RWPE1 (cell line): ENCODE results near the gene HLA-B.
"Not testable (repeated sequence)": the region's sequence is repeated elsewhere in the genome, so short reads cannot be mapped to it uniquely, and the experiment has no call there.

Experiments used
- CTCF ChIA-PET: fragments of 350-600 bp; sonication (Branson Sonifier 250); formaldehyde crosslinking; extraction: SDS; loops from one replicate; lab custom pipeline; 2021; lab: Yijun Ruan, JAX
- POLR2A ChIA-PET: fragments of 400-600 bp; formaldehyde crosslinking; extraction: SDS; loops from one replicate; lab custom pipeline; 2020; ENCODE audit warnings: antibody characterized with exemption; ENCODE audit not compliant: low non-redundant PET; lab: Yijun Ruan, JAX
- DNase-seq: peaks from one replicate; pipeline ENCODE4 v3.0.0; 2012; ENCODE audit warnings: low spot score
- H3K27ac ChIP-seq: fragments of 450-650 bp; 2 replicates; pipeline ENCODE4 v1.5.1; 2017
- TF ChIP-seq, protein P1 (sequence below): fragments of 450-650 bp; conservative IDR thresholded peaks from 2 replicates; pipeline ENCODE4 v1.5.1; 2017; ENCODE audit warnings: low read depth, mild to moderate bottlenecking

Gene HLA-B

DNA sequence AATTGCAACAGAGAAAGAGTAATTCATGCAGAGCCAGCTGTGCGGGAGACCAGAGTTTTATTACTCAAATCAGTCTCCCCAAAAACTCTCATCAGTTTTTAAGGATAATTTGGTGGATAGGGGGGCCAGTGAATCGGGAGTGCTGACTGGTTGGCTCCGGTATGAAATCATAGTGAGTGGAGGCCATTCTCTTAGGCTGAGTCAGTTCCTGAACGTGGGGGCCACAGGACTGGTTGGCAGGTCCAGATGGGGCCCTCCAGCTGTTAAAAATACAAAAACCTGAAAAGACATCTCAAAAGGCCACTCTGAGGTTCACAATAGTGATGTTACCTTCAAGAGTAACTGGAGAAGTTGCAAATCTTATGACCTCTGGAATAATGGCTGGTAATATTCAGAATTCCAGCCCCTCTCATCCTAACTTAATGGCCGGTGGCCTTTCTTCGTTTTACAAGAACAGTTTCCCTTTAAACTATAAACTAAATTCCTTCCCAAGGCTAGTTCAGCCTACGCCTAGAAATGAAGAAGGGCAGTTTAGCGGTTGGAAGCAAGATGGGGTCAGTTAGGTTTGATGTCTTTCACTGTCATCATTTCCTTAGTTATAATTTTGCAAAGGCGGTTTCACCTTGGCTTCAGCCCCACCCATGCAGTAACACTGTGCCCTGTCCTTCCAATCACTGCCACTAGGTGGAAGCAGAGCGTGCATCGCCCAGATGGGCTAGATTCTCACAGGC lies 39.6 kb upstream of the HLA-B start:
- peak; percentile 54 for DNase-seq
- ChIA-PET POLR2A (no interaction called here), CTCF (interaction anchor here (0.6 to 3.9 kb wide), 4 partner anchors 13 to 213 kb away, joined by 3 to 19 read pairs (median 4); no protein-coding TSS in a partner anchor)

DNA sequence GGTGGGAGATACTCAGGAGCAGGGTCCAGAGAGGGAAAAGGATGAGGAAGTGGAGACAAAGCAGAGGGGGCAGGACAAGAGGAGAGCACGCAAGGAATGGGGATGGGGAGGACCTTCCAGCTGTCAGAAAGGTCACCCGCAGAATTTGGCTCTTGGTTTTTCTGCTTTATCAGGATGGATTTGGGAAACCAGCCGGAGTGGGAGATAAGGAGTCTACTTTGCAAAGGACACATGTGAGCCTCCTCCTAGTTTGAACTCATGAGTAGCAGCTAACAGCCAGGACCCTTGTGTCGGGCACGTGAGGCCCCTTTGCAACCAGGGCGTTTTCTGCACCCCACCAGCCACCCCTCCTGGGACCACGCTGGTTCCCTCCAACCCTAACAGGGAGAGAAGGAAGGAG lies 38.9 kb upstream of the HLA-B start:
- DNase-seq = no peak
- CTCF ChIA-PET = interaction anchor here (0.6 kb wide), 3 partner anchors 14 to 212 kb away, joined by 3 to 4 read pairs (median 3); no protein-coding TSS in a partner anchor
- TF ChIP-seq, protein P1, sequence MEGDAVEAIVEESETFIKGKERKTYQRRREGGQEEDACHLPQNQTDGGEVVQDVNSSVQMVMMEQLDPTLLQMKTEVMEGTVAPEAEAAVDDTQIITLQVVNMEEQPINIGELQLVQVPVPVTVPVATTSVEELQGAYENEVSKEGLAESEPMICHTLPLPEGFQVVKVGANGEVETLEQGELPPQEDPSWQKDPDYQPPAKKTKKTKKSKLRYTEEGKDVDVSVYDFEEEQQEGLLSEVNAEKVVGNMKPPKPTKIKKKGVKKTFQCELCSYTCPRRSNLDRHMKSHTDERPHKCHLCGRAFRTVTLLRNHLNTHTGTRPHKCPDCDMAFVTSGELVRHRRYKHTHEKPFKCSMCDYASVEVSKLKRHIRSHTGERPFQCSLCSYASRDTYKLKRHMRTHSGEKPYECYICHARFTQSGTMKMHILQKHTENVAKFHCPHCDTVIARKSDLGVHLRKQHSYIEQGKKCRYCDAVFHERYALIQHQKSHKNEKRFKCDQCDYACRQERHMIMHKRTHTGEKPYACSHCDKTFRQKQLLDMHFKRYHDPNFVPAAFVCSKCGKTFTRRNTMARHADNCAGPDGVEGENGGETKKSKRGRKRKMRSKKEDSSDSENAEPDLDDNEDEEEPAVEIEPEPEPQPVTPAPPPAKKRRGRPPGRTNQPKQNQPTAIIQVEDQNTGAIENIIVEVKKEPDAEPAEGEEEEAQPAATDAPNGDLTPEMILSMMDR = no peak
- POLR2A ChIA-PET = no interaction called here
- no peak overlapping the region for H3K27ac ChIP-seq

More for the DNA sequence above, 39.6 kb upstream of the HLA-B start:
- TF ChIP-seq, protein P1 = peak; percentile 85
- H3K27ac ChIP-seq = no peak overlapping the region

DNA sequence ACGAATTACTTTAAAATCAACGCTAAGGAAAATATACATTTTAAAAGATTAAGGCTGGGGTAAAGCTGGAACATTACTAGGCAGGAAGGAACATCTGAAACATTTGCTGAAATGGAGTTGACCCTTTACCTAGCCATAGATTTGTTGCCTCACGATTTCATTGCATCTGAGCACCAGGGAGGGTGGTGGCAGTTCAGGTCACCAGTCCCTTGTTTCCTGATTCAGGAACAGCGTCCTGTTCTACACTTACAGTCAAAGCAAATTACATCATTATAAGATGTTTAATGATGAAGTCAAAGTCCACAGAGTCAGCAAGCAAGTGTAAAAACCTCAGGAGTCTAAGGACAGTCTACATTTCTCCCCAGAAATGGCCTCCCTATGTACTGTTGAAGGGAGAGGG lies 37.4 kb upstream of the HLA-B start:
- no peak overlapping the region for H3K27ac ChIP-seq
- TF ChIP-seq, protein P1 = no peak
- no peak for DNase-seq
- ChIA-PET POLR2A (no interaction called here), CTCF (no interaction called here)

DNA sequence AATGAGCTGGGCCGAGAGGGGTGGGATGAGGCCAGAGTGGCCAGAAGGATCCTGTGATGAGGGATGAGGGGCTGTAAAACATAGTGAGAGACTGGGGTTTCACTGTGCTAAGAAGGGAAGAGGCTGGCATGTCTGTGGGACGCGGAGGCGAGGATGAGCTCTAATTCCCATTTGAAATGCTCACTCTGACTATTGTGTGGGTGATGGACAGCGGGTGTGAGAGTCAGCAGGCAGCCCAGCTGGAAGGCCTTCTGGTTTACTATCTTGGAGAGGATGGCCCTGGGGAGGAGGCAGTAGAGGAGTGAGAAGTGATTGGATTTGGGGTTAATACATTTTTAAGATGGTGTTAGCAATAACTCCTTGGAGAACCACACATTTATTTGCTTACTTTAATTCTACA lies 37.0 kb upstream of the HLA-B start:
- CTCF ChIA-PET = no interaction called here
- no peak overlapping the region for H3K27ac ChIP-seq
- POLR2A ChIA-PET = no interaction called here
- no peak for DNase-seq
- TF ChIP-seq, protein P1 = no peak

DNA sequence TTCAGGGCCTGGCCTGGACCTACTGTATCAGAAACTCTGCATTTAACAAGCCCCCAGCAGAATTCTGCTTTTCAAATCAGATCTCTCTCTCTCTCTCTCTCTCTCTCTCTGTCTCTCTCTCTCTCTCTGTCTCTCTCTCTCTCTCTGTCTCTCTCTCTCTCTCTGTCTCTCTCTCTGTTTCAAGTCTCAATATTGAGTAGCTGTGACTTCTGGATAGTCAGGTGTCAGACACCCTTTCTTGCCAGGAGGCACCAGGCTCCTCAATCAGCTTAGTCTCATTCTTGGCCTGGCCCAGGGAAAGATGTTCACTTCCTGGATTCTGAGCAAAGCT lies 32.8 kb upstream of the HLA-B start:
- H3K27ac ChIP-seq, DNase-seq, CTCF ChIA-PET: not testable (repeated sequence)
- POLR2A ChIA-PET = interaction anchor here (0.7 kb wide), 1 partner anchor 141 kb away, joined by 3 read pairs; no protein-coding TSS in a partner anchor

DNA sequence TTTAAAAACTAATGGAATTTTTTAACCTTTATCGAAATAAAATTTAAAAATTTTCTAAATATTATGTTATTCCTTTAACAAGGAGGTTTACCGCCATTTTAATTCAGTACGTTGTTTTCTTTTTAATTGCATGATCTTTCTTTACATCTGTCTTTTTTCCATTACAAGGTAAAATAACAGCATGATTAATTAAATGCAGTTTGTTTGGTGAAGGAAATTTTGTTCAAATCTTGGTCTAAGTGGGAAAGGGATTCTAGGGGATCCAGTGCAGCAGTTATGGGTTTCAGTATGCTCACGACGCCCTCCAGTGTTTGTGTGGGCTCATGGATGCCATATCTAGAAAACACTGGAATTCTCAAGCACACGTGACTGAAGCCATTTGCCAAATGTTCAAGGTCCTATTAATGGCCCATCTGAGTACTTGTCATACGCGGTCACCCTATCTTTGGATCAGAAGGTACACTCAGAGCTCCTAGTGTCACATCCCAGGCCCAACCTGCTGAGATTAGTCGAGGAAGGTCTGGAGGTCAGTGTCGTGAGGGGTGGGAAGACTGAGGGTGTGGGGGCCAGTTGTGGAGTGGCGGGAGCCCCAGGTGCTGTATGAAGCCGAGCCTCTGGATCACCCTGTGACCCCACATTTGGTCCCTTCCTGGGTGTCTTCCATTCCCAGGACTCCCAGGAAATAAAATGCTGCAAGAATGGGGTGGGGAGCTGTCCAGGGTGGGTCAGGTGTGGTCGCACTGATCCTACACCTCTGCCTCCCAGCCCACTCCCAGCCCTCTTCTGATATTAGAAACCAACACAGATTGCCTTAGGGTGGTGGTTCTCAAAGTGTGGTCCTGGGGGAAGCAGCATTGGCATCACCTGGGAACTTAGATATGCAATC lies 32.2 kb upstream of the HLA-B start:
- DNase-seq, H3K27ac ChIP-seq, CTCF ChIA-PET, POLR2A ChIA-PET: not testable (repeated sequence)

DNA sequence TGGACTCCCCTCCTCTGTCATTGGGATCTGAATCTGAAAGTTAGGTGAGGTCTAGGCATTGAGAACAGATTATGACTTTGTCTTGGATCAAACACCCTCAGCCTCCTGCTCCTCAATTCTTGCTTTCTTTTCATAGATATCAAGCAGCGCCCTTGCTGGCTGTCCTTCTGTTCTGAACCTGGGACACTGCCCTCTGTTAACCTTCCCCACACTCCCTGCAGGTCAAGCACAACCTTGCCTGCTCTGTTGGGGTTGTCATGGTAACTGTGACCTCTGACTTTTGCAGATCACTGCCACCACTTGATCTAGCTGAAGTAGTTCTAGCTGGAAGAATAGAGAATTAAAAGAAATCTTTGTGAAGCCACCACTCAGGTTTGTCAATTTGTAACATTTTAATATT lies 30.0 kb upstream of the HLA-B start:
- DNase-seq = no peak
- ChIA-PET CTCF (no interaction called here), POLR2A (no interaction called here)
- TF ChIP-seq, protein P1 = no peak
- no peak overlapping the region for H3K27ac ChIP-seq
